Mononuclear cell (primary cell): ENCODE data around the gene ZWINT. TPM values are rescaled to one million over a fixed set of nuclear protein-coding genes. Genes with fewer than 3 reads are reported as not detected.

Experiments used
- H3K27me3 ChIP-seq: 2 replicates; pipeline ENCODE4 v1.6.0; 2011; ENCODE audit warnings: low read length, control low read depth; ENCODE audit not compliant: insufficient read depth
- H3K4me1 ChIP-seq: 2 replicates; pipeline ENCODE4 v1.5.1; 2011; ENCODE audit warnings: mild to moderate bottlenecking, low read length, control low read depth; ENCODE audit not compliant: insufficient read depth
- H3K4me3 ChIP-seq: 2 replicates; pipeline ENCODE4 v1.5.1; 2011; ENCODE audit warnings: mild to moderate bottlenecking, low read length, moderate library complexity
- H3K9me3 ChIP-seq: 2 replicates; pipeline ENCODE4 v1.5.1; 2011; ENCODE audit warnings: low read depth, mild to moderate bottlenecking, control low read depth, low read length
- total RNA-seq: library from RNA; depleted of rRNA; stranded (reverse); fragments of >200 nt; gene quantifications from one replicate; pipeline ENCODE4 v1.2.3, GENCODE V29; 2012

Gene ZWINT
- total RNA-seq, 1 donor, result 0.94 TPM

DNA sequence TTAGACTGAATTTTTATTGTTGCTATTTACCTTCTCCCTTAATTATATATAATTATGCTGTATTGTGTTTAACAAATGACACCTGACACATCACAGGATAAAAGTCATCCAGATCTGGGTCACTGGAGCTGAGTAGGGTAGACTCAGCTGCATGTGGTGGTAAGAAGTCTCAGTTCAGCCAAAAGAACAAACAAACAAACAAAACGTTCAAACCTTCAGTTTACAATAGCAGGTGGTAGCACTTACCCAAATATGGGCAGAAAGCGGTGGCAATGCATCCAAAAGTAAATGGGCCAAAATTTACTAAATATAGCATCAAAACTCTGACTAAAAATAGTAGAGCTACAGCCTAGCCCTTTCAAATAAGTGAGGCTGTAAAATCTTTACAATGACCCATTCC lies 42.2 kb downstream of the ZWINT start:
- H3K27me3 ChIP-seq, result no peaks in the 10 kb centered on the region
- H3K4me3 ChIP-seq, result no peak overlapping the region
- no peaks in the 10 kb centered on the region for H3K4me1 ChIP-seq
- no peaks in the 10 kb centered on the region for H3K9me3 ChIP-seq

GRCh38 chr10:56317603-56318002 lies 43.5 kb downstream of the ZWINT start:
- H3K4me3 ChIP-seq, result no peak overlapping the region
- H3K27me3 ChIP-seq, result no peaks in the 10 kb centered on the region

GRCh38 chr10:56316603-56317002 lies 44.5 kb downstream of the ZWINT start:
- no peaks in the 10 kb centered on the region for H3K9me3 ChIP-seq
- no peaks in the 10 kb centered on the region for H3K27me3 ChIP-seq
- H3K4me3 ChIP-seq, result no peak overlapping the region
- H3K4me1 ChIP-seq, result no peaks in the 10 kb centered on the region

More at GRCh38 chr10:56317603-56318002, 43.5 kb downstream of the ZWINT start:
- Histone ChIP-seq H3K4me1 (no peaks in the 10 kb centered on the region), H3K9me3 (no peaks in the 10 kb centered on the region)
